GM19328 (cell line): ENCODE measurements around the gene C16orf82.

ENCODE experiments used
- ATAC-seq: cut with Tn5 transposase; IDR thresholded peaks from one replicate; pipeline ENCODE4 v1.9.1; 2021; ENCODE audit warnings: mild to moderate bottlenecking, moderate library complexity; ENCODE audit not compliant: unreplicated experiment

The C16orf82 gene

GRCh38 chr16:27066668-27067537 lies at the start of gene C16orf82:
Gene C16orf82 (plus strand): TSS chr16:27066927.
- ATAC-seq = no peak

- no peak for ATAC-seq
Measured at GRCh38 chr16:27020031-27020430, 46.7 kb upstream of the C16orf82 start.

GRCh38 chr16:27024010-27024409 lies 42.7 kb upstream of the C16orf82 start:
- ATAC-seq = no peak

- no peak for ATAC-seq
Measured at GRCh38 chr16:27025581-27025980, 41.1 kb upstream of the C16orf82 start.

- ATAC-seq = no peak
Measured at GRCh38 chr16:27027971-27028370, 38.8 kb upstream of the C16orf82 start.

- no peak for ATAC-seq
Measured at GRCh38 chr16:27028591-27029110, 38.1 kb upstream of the C16orf82 start.

GRCh38 chr16:27029525-27029924 lies 37.2 kb upstream of the C16orf82 start:
- ATAC-seq = no peak

- ATAC-seq = no peak
Measured at GRCh38 chr16:27033281-27033979, 33.3 kb upstream of the C16orf82 start.

GRCh38 chr16:27040732-27041131 lies 26.0 kb upstream of the C16orf82 start:
- ATAC-seq = no peak

GRCh38 chr16:27046958-27047518 lies 19.7 kb upstream of the C16orf82 start:
- no peak for ATAC-seq

GRCh38 chr16:27048316-27048715 lies 18.4 kb upstream of the C16orf82 start:
- ATAC-seq = no peak

GRCh38 chr16:27049117-27049516 lies 17.6 kb upstream of the C16orf82 start:
- ATAC-seq = no peak

- no peak for ATAC-seq
Measured at GRCh38 chr16:27052007-27052406, 14.7 kb upstream of the C16orf82 start.

GRCh38 chr16:27053996-27054395 lies 12.7 kb upstream of the C16orf82 start:
- no peak for ATAC-seq

GRCh38 chr16:27058299-27058698 lies 8.4 kb upstream of the C16orf82 start:
- no peak for ATAC-seq

GRCh38 chr16:27070776-27071175 lies 4.0 kb downstream of the C16orf82 start:
- ATAC-seq = no peak

- ATAC-seq = no peak
Measured at GRCh38 chr16:27073733-27074132, 7.0 kb downstream of the C16orf82 start.

GRCh38 chr16:27080895-27081294 lies 14.2 kb downstream of the C16orf82 start:
- no peak for ATAC-seq

- ATAC-seq = no peak
Measured at GRCh38 chr16:27083861-27084261, 17.1 kb downstream of the C16orf82 start.

GRCh38 chr16:27084307-27085028 lies 17.7 kb downstream of the C16orf82 start:
- no peak for ATAC-seq

GRCh38 chr16:27085182-27085581 lies 18.5 kb downstream of the C16orf82 start:
- ATAC-seq = no peak
